ENCODE data around the gene HSBP1.

DNA sequence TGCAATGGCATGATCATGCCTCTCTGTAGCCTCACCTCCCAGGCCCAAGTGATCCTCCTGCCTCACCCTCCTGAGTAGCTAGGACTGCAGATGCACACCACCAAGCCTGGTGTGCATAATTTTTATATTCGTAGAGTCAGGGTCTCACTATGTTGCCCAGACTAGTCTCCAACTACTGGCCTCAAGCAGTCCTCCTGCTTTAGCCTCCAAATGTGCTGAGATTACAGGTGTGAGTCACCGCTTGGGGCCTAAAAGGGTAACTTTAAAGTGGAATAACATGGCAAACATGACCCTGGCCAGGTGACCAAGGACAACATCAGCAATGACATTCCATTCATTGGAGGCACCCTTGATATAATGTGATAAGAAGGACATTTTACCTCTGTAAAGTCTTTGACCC is 26.1 kb downstream of the HSBP1 start:
- TF ChIP-seq CTCF (IDR thresholded peaks at IDR 0.05) (no peak), POLR2AphosphoS5 (IDR thresholded peaks at IDR 0.05) (no peak)
